HG03521 (cell line): Measurements from ENCODE around the gene NLRP3.

Source experiments
- ATAC-seq: cut with Tn5 transposase; IDR thresholded peaks from one replicate; pipeline ENCODE4 v1.9.1; 2021; ENCODE audit warnings: mild to moderate bottlenecking, moderate library complexity; ENCODE audit not compliant: unreplicated experiment

NLRP3 gene

GRCh38 chr1:247435759-247436147 lies 19.8 kb downstream of the NLRP3 start:
- no peak for ATAC-seq

GRCh38 chr1:247437551-247438505 lies 21.9 kb downstream of the NLRP3 start:
- no peak for ATAC-seq

GRCh38 chr1:247440001-247440620 lies 24.1 kb downstream of the NLRP3 start:
- peak; percentile 98 for ATAC-seq

GRCh38 chr1:247441606-247442005 lies 25.6 kb downstream of the NLRP3 start:
- ATAC-seq: no peak

GRCh38 chr1:247442164-247442563 lies 26.2 kb downstream of the NLRP3 start:
- no peak for ATAC-seq

- no peak for ATAC-seq
Measured at GRCh38 chr1:247443641-247444040, 27.7 kb downstream of the NLRP3 start.

GRCh38 chr1:247444571-247444970 lies 28.6 kb downstream of the NLRP3 start:
- no peak for ATAC-seq

GRCh38 chr1:247445526-247446356 lies 29.8 kb downstream of the NLRP3 start:
- no peak for ATAC-seq

- no peak for ATAC-seq
Measured at GRCh38 chr1:247447162-247447909, 31.4 kb downstream of the NLRP3 start.

- no peak for ATAC-seq
Measured at GRCh38 chr1:247448107-247448791, 32.3 kb downstream of the NLRP3 start.

- ATAC-seq: no peak
Measured at GRCh38 chr1:247451388-247452010, 35.5 kb downstream of the NLRP3 start.

GRCh38 chr1:247452447-247453039 lies 36.6 kb downstream of the NLRP3 start:
- ATAC-seq: no peak

- no peak for ATAC-seq
Measured at GRCh38 chr1:247453245-247453644, 37.3 kb downstream of the NLRP3 start.

- ATAC-seq: no peak
Measured at GRCh38 chr1:247453997-247454396, 38.0 kb downstream of the NLRP3 start.

- no peak for ATAC-seq
Measured at GRCh38 chr1:247456021-247456420, 40.0 kb downstream of the NLRP3 start.

GRCh38 chr1:247456914-247457639 lies 41.1 kb downstream of the NLRP3 start:
- no peak for ATAC-seq

GRCh38 chr1:247459507-247459906 lies 43.5 kb downstream of the NLRP3 start:
- no peak for ATAC-seq

GRCh38 chr1:247465796-247466195 lies 49.8 kb downstream of the NLRP3 start:
- no peak for ATAC-seq

- no peak for ATAC-seq
Measured at GRCh38 chr1:247467129-247467528, 51.2 kb downstream of the NLRP3 start.
